WTC11 (cell line): ENCODE measurements around the gene RELL1. TPM values are rescaled to one million over a fixed set of nuclear protein-coding genes. Genes with fewer than 3 reads are reported as not detected.

Experiments used
- ATAC-seq: fragments of 200-7000 bp; cut with Tn5 transposase; 2 replicates; pipeline ENCODE4 v1.10.0; 2021; ENCODE audit warnings: mild to moderate bottlenecking, moderate library complexity
- CTCF ChIA-PET: fragments of 300-600 bp; sonication (Branson Sonifier 250); formaldehyde crosslinking; loops from one replicate; lab custom pipeline; 2021; ENCODE audit warnings: antibody characterized with exemption; lab: Charles Lee
- POLR2A ChIA-PET: fragments of 350-600 bp; sonication (Branson Sonifier 250); formaldehyde crosslinking; loops from one replicate; lab custom pipeline; 2021; ENCODE audit warnings: antibody characterized with exemption; lab: Charles Lee
- DNase-seq: peaks from one replicate; pipeline ENCODE4 v3.0.0; 2021; ENCODE audit warnings: low spot score
- H3K27ac Mint-ChIP-seq: 2 replicates; pipeline ENCODE4 v1.8.0; 2021; ENCODE audit warnings: mixed read lengths
- H3K27me3 Mint-ChIP-seq: 2 replicates; pipeline ENCODE4 v1.8.0; 2021; ENCODE audit warnings: low read depth, mild to moderate bottlenecking, moderate library complexity, mixed read lengths
- H3K36me3 Mint-ChIP-seq: 2 replicates; pipeline ENCODE4 v1.8.0; 2021; ENCODE audit warnings: mixed read lengths
- H3K4me1 Mint-ChIP-seq: 2 replicates; pipeline ENCODE4 v1.8.0; 2022; ENCODE audit warnings: mixed read lengths
- H3K4me3 Mint-ChIP-seq: 2 replicates; pipeline ENCODE4 v1.8.0; 2021; ENCODE audit warnings: mild to moderate bottlenecking, moderate library complexity, mixed read lengths
- H3K9me3 Mint-ChIP-seq: 2 replicates; pipeline ENCODE4 v1.8.0; 2021; ENCODE audit warnings: mixed read lengths
- CREM ChIP-seq: sonication (generic); formaldehyde crosslinking; IDR thresholded peaks from 2 replicates; pipeline ENCODE4 v1.8.1; 2022; ENCODE audit warnings: mild to moderate bottlenecking, missing genetic modification reagents, moderate library complexity
- EMX1 ChIP-seq: fragments of 250-450 bp; sonication (Bioruptor Pico); IDR thresholded peaks from 2 replicates; pipeline ENCODE4 v1.8.0; 2021; ENCODE audit warnings: mild to moderate bottlenecking
- GRHL2 ChIP-seq: fragments of 250-450 bp; sonication (Bioruptor Pico); IDR thresholded peaks from 2 replicates; pipeline ENCODE4 v1.8.0; 2022; ENCODE audit warnings: mild to moderate bottlenecking, moderate library complexity; ENCODE audit not compliant: insufficient replicate concordance, severe bottlenecking
- HMGA2 ChIP-seq: fragments of 250-450 bp; sonication (Bioruptor Pico); IDR thresholded peaks from 2 replicates; pipeline ENCODE4 v1.4.0; 2021; ENCODE audit warnings: mild to moderate bottlenecking, moderate library complexity
- JUN ChIP-seq: sonication (generic); formaldehyde crosslinking; IDR thresholded peaks from 2 replicates; pipeline ENCODE4 v1.8.0; 2023; ENCODE audit warnings: mild to moderate bottlenecking, missing genetic modification reagents
- NR3C1 ChIP-seq: sonication (generic); formaldehyde crosslinking; conservative IDR thresholded peaks from 2 replicates; pipeline ENCODE4 v1.8.1; 2023; ENCODE audit warnings: low read depth, mild to moderate bottlenecking, missing genetic modification reagents
- OVOL2 ChIP-seq: fragments of 250-450 bp; sonication (Bioruptor Pico); IDR thresholded peaks from 2 replicates; pipeline ENCODE4 v1.9.0; 2021; ENCODE audit warnings: mild to moderate bottlenecking, borderline replicate concordance
- PRRX2 ChIP-seq: fragments of 250-450 bp; sonication (Bioruptor Pico); IDR thresholded peaks from 2 replicates; pipeline ENCODE4 v1.8.0; 2021; ENCODE audit warnings: mild to moderate bottlenecking
- RELA ChIP-seq: sonication (generic); formaldehyde crosslinking; IDR thresholded peaks from 2 replicates; pipeline ENCODE4 v1.8.1; 2022; ENCODE audit warnings: missing genetic modification reagents, mild to moderate bottlenecking, borderline replicate concordance
- SMAD4 ChIP-seq: sonication (generic); formaldehyde crosslinking; IDR thresholded peaks from 2 replicates; pipeline ENCODE4 v1.8.0; 2022; ENCODE audit warnings: mild to moderate bottlenecking, missing genetic modification reagents
- ZNF263 ChIP-seq: sonication (generic); formaldehyde crosslinking; IDR thresholded peaks from 2 replicates; pipeline ENCODE4 v1.8.1; 2022; ENCODE audit warnings: low read depth, mild to moderate bottlenecking, moderate library complexity, missing genetic modification reagents
- ZNF396 ChIP-seq: fragments of 250-450 bp; sonication (Bioruptor Pico); IDR thresholded peaks from 2 replicates; pipeline ENCODE4 v1.8.0; 2021; ENCODE audit warnings: mild to moderate bottlenecking, moderate library complexity, borderline replicate concordance
- total RNA-seq: library from RNA; stranded (reverse); gene quantifications from 3 replicates; pipeline ENCODE4 v1.2.3, GENCODE V29; 2021
- TF ChIP-seq, protein P1 (sequence below): sonication (generic); formaldehyde crosslinking; IDR thresholded peaks from 2 replicates; pipeline ENCODE4 v1.8.1; 2023; ENCODE audit warnings: mild to moderate bottlenecking, missing genetic modification reagents, moderate library complexity
- TF ChIP-seq, protein P2 (sequence below): sonication (generic); formaldehyde crosslinking; conservative IDR thresholded peaks from 2 replicates; pipeline ENCODE4 v1.8.1; 2023; ENCODE audit warnings: mild to moderate bottlenecking, low read depth, missing genetic modification reagents, moderate library complexity
- TF ChIP-seq, protein P3 (sequence below): sonication (generic); formaldehyde crosslinking; IDR thresholded peaks from 2 replicates; pipeline ENCODE4 v1.8.1; 2022; ENCODE audit warnings: low read depth, mild to moderate bottlenecking, moderate library complexity, missing genetic modification reagents, borderline replicate concordance
- TF ChIP-seq, protein P4 (sequence below): fragments of 250-450 bp; sonication (Bioruptor Pico); IDR thresholded peaks from 2 replicates; pipeline ENCODE4 v1.9.0; 2021; ENCODE audit warnings: moderate library complexity, mild to moderate bottlenecking, inconsistent platforms, borderline replicate concordance
- TF ChIP-seq, protein P5 (sequence below): fragments of 200-600 bp; IDR thresholded peaks from 2 replicates; pipeline ENCODE4 v1.8.0; 2022; ENCODE audit warnings: antibody characterized with exemption
- TF ChIP-seq, protein P6 (sequence below): fragments of 250-450 bp; sonication (Bioruptor Pico); conservative IDR thresholded peaks from 2 replicates; pipeline ENCODE4 v1.9.0; 2021; ENCODE audit warnings: mild to moderate bottlenecking

Gene RELL1
- total RNA-seq, 1 experiment from 2014 or later = 14.4 TPM

DNA sequence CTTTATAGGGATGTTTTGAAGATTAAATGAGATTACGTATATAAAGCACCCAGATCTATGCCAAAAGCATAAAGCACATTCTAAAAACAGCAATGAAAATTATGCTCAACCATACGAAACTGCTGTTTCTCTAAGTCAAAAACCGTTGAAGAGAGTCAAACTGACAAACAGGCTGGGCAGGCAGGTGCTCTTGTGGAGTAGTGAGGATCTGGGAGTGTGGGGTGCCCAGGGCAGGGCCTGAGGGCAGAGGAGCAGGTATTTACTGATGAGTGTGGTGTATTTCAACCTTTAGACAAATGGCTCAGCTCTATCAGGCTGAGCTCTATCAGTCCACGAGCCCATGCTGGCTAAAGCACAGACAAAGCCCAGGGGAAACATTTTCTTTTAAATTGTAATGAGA is 40.4 kb downstream of the RELL1 start:
- TF ChIP-seq, protein P1, sequence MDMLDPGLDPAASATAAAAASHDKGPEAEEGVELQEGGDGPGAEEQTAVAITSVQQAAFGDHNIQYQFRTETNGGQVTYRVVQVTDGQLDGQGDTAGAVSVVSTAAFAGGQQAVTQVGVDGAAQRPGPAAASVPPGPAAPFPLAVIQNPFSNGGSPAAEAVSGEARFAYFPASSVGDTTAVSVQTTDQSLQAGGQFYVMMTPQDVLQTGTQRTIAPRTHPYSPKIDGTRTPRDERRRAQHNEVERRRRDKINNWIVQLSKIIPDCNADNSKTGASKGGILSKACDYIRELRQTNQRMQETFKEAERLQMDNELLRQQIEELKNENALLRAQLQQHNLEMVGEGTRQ = no peak
- TF ChIP-seq ZNF396 (CRISPR knock-in tag) (no peak), PRRX2 (CRISPR knock-in tag) (no peak)
- TF ChIP-seq, all 79 proteins: peak for 0
- Mint-ChIP-seq H3K27me3 (no peaks in the 10 kb centered on the region), H3K4me1 (peaks cover 47% of the 10 kb centered on the region), H3K27ac (no peak overlapping the region), H3K9me3 (no peaks in the 10 kb centered on the region), H3K4me3 (no peak overlapping the region), H3K36me3 (peaks cover 4% of the 10 kb centered on the region; the same call in 1 of the 2 replicates)
- DNase-seq (no peak), ATAC-seq (no peak)
- ChIA-PET CTCF (interaction anchor here (1.0 to 1.4 kb wide), 2 partner anchors 9 to 43 kb away, joined by 3 to 4 read pairs; no protein-coding TSS in a partner anchor), POLR2A (interaction anchor here (0.6 kb wide), 1 partner anchor 106 kb away, joined by 4 read pairs; no protein-coding TSS in a partner anchor)

DNA sequence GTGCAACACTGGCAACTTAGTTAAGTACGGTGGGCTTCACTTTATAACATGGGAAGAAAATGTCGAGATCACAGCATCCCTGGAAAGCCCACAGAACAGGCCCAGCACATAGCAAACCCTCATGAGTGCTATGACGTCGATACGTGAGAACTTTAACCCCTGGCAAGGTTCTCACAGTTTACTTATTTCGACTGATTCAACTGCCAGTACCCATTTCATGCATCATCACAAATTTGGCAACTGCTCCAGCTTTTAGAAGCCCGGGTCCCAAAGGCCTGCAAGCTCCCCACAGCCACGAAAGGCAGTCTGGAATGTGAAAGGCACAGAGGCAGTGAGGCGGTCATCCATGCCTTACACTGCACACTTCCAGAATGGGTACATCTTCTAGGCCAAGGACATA is 41.2 kb downstream of the RELL1 start:
- no peak for DNase-seq
- TF ChIP-seq NR3C1 = no peak
- TF ChIP-seq OVOL2 (CRISPR knock-in tag) = no peak
- no peak for TF ChIP-seq HMGA2 (CRISPR knock-in tag)
- TF ChIP-seq RELA (CRISPR knock-in tag) = no peak
- TF ChIP-seq, protein P2, sequence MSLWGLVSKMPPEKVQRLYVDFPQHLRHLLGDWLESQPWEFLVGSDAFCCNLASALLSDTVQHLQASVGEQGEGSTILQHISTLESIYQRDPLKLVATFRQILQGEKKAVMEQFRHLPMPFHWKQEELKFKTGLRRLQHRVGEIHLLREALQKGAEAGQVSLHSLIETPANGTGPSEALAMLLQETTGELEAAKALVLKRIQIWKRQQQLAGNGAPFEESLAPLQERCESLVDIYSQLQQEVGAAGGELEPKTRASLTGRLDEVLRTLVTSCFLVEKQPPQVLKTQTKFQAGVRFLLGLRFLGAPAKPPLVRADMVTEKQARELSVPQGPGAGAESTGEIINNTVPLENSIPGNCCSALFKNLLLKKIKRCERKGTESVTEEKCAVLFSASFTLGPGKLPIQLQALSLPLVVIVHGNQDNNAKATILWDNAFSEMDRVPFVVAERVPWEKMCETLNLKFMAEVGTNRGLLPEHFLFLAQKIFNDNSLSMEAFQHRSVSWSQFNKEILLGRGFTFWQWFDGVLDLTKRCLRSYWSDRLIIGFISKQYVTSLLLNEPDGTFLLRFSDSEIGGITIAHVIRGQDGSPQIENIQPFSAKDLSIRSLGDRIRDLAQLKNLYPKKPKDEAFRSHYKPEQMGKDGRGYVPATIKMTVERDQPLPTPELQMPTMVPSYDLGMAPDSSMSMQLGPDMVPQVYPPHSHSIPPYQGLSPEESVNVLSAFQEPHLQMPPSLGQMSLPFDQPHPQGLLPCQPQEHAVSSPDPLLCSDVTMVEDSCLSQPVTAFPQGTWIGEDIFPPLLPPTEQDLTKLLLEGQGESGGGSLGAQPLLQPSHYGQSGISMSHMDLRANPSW (CRISPR knock-in tag) = no peak
- TF ChIP-seq, protein P3, sequence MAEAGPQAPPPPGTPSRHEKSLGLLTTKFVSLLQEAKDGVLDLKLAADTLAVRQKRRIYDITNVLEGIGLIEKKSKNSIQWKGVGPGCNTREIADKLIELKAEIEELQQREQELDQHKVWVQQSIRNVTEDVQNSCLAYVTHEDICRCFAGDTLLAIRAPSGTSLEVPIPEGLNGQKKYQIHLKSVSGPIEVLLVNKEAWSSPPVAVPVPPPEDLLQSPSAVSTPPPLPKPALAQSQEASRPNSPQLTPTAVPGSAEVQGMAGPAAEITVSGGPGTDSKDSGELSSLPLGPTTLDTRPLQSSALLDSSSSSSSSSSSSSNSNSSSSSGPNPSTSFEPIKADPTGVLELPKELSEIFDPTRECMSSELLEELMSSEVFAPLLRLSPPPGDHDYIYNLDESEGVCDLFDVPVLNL (CRISPR knock-in tag) = no peak
- no peak for TF ChIP-seq JUN (CRISPR knock-in tag)
- TF ChIP-seq, protein P4, sequence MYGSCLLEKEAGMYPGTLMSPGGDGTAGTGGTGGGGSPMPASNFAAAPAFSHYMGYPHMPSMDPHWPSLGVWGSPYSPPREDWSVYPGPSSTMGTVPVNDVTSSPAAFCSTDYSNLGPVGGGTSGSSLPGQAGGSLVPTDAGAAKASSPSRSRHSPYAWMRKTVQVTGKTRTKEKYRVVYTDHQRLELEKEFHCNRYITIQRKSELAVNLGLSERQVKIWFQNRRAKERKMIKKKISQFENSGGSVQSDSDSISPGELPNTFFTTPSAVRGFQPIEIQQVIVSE (CRISPR knock-in tag) = no peak
- TF ChIP-seq, protein P5, sequence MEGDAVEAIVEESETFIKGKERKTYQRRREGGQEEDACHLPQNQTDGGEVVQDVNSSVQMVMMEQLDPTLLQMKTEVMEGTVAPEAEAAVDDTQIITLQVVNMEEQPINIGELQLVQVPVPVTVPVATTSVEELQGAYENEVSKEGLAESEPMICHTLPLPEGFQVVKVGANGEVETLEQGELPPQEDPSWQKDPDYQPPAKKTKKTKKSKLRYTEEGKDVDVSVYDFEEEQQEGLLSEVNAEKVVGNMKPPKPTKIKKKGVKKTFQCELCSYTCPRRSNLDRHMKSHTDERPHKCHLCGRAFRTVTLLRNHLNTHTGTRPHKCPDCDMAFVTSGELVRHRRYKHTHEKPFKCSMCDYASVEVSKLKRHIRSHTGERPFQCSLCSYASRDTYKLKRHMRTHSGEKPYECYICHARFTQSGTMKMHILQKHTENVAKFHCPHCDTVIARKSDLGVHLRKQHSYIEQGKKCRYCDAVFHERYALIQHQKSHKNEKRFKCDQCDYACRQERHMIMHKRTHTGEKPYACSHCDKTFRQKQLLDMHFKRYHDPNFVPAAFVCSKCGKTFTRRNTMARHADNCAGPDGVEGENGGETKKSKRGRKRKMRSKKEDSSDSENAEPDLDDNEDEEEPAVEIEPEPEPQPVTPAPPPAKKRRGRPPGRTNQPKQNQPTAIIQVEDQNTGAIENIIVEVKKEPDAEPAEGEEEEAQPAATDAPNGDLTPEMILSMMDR = no peak
- TF ChIP-seq ZNF263 = no peak
- TF ChIP-seq, protein P6, sequence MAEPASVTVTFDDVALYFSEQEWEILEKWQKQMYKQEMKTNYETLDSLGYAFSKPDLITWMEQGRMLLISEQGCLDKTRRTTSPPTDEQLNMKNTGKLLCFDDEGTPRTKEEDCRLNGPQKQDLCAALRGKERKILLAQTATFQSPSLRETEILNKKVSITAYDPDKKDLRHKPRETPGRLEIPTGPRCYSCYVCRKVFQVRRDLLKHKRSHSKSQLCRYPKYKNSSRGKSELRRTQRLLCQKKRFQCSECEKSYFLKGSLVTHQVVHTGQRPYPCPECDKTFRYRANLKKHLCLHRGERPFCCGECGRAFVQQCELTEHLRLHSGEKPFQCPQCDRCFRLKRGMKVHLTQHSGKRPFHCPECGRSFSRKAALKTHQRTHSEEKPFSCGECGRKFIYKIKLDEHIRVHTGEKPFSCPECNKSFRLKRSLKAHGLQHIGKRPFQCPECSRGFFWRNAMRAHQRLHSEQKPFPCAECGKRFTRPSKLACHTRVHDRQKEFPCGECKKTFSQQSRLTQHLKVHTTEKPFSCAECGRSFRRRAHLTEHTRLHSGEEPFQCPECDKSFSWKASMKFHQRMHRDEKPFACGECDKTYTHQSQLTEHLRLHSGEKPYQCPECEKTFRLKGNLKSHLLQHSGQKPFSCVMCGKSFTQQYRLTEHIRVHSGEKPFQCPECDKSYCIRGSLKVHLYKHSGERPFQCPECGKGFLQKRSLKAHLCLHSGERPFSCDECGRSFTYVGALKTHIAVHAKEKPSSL (CRISPR knock-in tag) = no peak
- TF ChIP-seq GRHL2 (CRISPR knock-in tag) = no peak
- TF ChIP-seq CREM (CRISPR knock-in tag) = no peak
- no peak for TF ChIP-seq SMAD4 (CRISPR knock-in tag)
- TF ChIP-seq EMX1 (CRISPR knock-in tag) = no peak
- H3K27ac Mint-ChIP-seq = peak overlapping the region; percentile 75
- H3K27me3 Mint-ChIP-seq = no peaks in the 10 kb centered on the region
- H3K9me3 Mint-ChIP-seq = no peaks in the 10 kb centered on the region
- POLR2A ChIA-PET = no interaction called here
- ATAC-seq = no peak
- H3K36me3 Mint-ChIP-seq = peaks cover 4% of the 10 kb centered on the region; the same call in 1 of the 2 replicates
- CTCF ChIA-PET = no interaction called here
- H3K4me3 Mint-ChIP-seq = no peak overlapping the region
- H3K4me1 Mint-ChIP-seq = peaks cover 47% of the 10 kb centered on the region
